NCI-H1105 treated with DMSO at 0.1 percent for 48 hours (cell line): ENCODE results near the gene DGCR8.
A peak's percentile ranks its signal among the peaks of the same experiment; 100 is the strongest.

Experiments
- DNase-seq: peaks from one replicate; lab custom pipeline; 2025; lab: John Stamatoyannopoulos, UW

Gene DGCR8

GRCh38 chr22:20109411-20110358 is 29.6 kb downstream of the DGCR8 start:
- DNase-seq: no peak

GRCh38 chr22:20110359-20110985 is 30.4 kb downstream of the DGCR8 start:
- no peak for DNase-seq

- DNase-seq: peak; percentile 26
Measured at GRCh38 chr22:20111045-20111688, 31.1 kb downstream of the DGCR8 start.

GRCh38 chr22:20111689-20112622 is 31.9 kb downstream of the DGCR8 start:
- DNase-seq: no peak

GRCh38 chr22:20112623-20113511 is 32.8 kb downstream of the DGCR8 start:
- DNase-seq: no peak

GRCh38 chr22:20113551-20114310 is 33.7 kb downstream of the DGCR8 start:
- DNase-seq: no peak

- no peak for DNase-seq
Measured at GRCh38 chr22:20114506-20115475, 34.8 kb downstream of the DGCR8 start.

- DNase-seq: no peak
Measured at GRCh38 chr22:20115691-20116375, 35.8 kb downstream of the DGCR8 start, which contains the start of gene RANBP1. Gene RANBP1 (plus strand): TSS chr22:20116104. CDS start chr22:20116185, 81 bp downstream.

- DNase-seq: no peak
Measured at GRCh38 chr22:20116376-20116950, 36.4 kb downstream of the DGCR8 start.

- peak; percentile 92 for DNase-seq
Measured at GRCh38 chr22:20116951-20117632, 37.1 kb downstream of the DGCR8 start, which contains the start of gene TRMT2A. Gene TRMT2A (minus strand): TSS chr22:20117226. CDS start chr22:20116906, 320 bp downstream.

GRCh38 chr22:20117633-20118299 is 37.7 kb downstream of the DGCR8 start:
- DNase-seq: no peak

GRCh38 chr22:20118300-20119020 is 38.4 kb downstream of the DGCR8 start:
- no peak for DNase-seq

- no peak for DNase-seq
Measured at GRCh38 chr22:20121856-20122415, 41.9 kb downstream of the DGCR8 start.

- no peak for DNase-seq
Measured at GRCh38 chr22:20123366-20124082, 43.5 kb downstream of the DGCR8 start.
